Activated T-helper 1 cell treated with anti-CD3 and anti-CD28 coated beads, Interleukin-2, amount 50 U/mL, for 16 hours (primary cell): ENCODE results near the gene SPATA9.

Experiments
- DNase-seq, 2 donors: peaks; one replicate each; pipeline ENCODE4 v3.0.0-alpha.2; 2020; ENCODE audit warnings: low read depth in 1 of 2, low spot score in 1 of 2

The SPATA9 gene, protein sequence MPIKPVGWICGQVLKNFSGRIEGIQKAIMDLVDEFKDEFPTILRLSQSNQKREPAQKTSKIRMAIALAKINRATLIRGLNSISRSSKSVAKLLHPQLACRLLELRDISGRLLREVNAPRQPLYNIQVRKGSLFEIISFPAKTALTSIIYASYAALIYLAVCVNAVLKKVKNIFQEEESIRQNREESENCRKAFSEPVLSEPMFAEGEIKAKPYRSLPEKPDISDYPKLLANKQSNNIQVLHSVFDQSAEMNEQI

DNA sequence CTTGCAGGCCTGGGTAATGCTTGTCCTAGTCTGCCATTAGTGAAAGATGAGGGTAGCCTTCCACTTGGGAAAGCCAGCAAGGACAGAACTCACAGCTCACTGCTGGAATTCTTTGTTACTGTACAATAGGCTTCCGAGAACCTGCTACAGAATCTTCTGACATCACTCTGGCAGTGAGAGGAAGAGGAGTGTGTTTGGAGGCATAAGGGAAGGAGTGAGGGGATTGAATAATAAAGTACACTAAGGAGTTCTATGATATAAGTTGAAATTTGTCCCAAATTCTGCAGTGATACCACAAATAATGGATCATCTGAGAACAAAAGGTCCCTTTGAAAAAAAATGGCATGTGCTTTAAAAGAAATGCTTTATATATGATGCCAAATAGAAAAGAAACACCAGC, at the start of gene SPATA9:
Gene SPATA9 (minus strand): TSS at position 101 of the 400 bp plus-strand sequence. CDS start 137 bp downstream, outside the sequence.
- no peak for DNase-seq

DNA sequence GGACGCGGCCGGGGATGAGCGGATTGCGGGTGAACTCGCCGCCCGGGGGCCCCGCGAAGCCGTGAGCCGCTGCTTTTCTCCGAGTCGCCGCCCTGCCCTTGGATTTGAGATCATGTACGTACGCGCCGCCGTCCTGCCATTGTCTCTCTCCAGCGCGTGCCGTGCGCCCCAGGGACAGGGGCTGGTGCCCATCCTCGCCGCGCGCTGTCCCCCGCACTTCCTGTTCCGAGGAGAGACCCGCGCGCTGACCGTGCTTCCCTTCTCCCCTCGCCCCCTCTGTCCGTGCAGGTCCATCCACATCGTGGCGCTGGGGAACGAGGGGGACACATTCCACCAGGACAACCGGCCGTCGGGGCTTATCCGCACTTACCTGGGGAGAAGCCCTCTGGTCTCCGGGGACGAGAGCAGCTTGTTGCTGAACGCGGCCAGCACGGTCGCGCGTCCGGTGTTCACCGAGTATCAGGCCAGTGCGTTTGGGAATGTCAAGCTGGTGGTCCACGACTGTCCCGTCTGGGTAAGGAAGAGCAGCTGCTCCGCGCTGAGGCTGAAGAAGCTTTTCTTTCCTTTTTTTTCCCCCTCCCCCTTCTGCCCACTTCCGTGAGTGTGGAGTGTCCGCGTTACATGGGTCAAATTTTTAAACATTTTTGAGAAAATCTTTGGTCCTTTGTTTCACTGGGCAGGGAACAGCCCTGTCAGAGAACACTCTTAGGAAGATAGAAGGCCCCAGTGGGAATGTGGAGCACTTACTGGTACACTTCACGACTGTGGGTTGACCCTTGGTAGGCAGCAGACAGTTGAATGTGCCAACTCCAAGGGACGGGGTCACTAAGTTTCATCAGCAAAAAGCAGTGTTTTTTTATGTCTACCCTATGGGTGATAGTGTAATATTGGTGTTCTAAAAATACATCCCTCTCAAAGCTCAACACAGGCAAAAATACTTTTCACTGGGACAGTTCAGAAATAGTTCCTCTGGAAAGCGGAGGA, 49.1 kb upstream of the SPATA9 start:
- DNase-seq = peak in 1 of 2 donors; percentile 11

DNA sequence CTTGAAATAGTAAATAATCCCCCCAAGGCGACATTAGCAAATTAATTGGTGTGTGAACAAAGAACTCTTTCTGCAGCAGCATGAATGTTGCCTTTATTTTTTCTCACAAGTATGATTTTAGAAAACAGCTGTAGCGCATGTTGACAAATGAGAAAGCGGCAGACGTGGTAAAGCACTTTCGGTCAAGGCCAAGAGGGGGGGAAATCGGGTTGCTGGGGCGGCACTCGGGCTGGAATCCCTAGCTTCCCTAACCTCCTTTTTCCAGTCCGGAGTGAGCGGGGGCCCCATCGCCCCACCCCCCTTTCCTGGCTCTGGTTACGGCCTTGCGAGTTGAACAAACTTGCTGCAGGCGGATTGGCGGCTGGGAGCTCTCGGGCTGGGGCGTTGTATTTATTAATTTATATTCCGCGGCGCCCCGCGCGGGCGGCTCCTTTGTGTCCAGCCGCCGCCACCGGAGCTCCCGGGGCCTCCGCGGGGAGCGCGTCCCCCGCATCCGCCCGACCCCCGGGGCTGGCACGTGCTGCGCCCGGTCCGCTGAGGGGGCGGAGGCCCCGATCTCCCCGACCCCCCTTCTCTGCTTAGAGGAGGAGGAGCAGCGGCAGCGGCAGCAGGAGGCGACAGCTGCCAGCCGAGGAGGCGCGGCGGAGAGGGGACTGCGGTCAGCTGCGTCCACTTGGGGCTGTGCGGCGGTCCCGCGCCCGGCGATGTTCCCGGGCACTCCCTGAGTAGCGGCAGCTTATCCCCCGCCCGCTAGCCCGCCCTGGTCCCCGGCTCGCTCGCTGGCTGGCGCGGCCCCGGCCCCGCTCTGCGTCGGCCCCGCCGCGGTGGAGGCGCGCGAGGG, 48.2 kb upstream of the SPATA9 start, which contains the start of gene RHOBTB3:
Gene RHOBTB3 (plus strand): TSS at position 607 of the 841 bp plus-strand sequence. CDS start 347 bp downstream, outside the sequence.
- DNase-seq = peak in 1 of 2 donors; percentile 2

DNA sequence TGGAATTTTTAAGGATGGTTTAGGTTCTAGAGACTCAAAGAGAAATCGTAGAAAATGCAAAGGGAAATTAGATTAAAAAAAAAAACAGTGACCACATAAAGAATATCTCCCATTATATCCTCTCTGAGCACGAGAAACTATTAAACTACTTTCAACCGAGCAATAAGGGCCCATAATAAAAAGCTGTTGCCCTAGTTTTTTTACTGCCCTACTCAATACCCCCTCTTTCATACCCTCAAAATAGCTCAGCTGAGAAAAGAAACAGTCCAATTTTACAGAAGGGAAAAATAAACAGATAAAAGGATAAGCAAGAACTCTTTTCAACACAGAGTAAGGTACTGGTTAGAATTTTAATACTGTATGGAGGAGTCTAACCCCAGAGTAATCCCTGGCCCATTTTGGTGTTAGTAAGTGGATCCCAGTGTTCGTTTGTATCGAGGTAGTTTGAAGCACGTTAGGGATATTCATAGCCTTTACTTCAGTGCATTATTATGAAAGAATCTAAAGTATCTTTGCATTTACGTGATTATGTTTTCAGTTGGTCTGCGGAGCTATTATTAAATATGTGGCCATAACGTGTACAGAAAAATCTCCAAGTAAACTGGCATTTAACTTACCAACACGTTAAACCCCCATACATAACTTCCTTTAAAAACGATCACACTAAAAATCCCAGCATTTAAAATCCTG, 47.4 kb upstream of the SPATA9 start:
- no peak for DNase-seq

DNA sequence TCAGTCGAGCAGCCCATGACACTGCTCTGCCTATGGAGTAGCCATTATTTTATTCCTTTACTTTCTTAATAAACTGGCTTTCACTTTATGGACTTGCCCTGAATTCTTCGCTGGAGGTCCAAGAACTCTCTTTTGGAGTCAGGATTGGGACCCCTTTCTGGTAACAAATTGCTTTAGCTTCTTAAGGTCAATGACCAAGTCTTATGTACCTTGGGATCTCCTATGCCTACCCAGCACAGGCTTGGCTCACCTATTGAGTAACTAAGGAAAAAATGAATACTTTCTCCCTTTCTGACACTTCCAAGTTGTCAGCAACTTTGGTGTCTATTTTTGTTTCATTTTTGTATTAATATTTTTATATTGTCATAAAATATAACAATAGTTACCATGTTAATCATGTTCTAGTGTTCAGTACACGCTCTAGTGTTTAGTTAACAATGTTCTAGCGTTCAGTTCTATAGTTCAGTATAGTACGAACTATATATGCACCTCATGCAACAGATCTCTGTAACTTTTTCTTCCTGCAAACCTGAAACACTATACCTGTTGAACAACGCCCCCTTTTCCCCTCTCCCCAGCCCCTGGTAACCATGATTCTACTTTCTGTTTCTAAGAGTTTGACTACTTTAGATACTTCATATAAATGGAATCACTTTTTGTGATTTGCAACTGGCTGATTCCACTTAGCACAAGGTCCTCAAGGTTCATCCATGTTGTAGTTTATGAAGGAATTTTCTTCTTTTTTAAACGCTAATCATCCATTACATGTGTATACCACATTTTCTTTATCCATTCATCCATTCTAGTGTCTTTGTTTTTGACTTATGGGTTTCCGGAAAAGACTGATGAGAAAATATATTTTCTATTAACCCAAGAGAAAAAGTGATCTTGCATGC, 46.6 kb upstream of the SPATA9 start:
- no peak for DNase-seq

DNA sequence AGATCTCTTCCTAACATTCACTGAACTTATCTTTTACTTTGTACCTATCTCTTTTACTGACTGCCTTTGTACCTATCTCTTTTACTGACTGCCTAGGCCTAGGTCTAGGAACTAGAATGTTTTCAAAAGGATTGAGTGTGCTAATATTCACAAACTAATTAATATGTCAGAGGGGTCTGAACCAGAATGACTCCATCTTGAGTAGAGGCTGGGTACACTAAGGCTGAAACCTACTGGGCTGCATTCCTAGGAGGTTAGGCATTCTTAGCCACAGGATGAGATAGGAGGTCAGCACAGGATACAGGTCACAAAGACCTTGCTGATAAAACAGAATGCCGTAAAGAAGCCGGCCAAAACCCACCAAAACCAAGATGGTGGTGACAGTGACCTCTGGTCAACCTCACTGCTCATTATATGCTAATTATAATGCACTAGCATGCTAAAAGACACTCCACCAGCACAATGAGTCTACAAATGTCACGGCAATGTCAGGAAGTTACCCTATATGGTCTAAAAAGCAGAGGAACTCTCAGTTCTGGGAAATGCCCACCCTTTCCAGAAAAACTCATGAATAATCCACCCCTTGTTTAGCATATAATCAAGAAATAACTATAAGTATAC, 45.8 kb upstream of the SPATA9 start:
- DNase-seq = no peak

DNA sequence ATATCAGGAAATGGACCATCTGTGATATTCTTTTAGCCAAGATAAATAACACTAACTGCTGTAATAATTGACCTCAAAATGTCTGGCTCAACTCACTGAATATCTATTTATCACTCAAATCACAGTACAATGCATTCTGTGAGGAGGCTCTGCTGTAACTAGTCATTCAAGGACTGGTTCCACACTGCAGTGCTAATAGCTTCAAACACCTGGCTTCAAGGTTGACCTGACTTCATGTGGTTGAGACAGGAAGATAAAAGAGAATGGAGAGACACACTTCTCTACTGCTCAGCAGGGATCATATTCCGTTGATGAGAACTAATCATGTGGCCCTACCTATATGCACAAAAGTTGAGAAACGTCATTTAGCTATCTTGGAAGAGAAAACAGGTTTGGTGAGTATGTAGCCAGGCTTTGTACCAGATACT, 45.0 kb upstream of the SPATA9 start:
- no peak for DNase-seq

DNA sequence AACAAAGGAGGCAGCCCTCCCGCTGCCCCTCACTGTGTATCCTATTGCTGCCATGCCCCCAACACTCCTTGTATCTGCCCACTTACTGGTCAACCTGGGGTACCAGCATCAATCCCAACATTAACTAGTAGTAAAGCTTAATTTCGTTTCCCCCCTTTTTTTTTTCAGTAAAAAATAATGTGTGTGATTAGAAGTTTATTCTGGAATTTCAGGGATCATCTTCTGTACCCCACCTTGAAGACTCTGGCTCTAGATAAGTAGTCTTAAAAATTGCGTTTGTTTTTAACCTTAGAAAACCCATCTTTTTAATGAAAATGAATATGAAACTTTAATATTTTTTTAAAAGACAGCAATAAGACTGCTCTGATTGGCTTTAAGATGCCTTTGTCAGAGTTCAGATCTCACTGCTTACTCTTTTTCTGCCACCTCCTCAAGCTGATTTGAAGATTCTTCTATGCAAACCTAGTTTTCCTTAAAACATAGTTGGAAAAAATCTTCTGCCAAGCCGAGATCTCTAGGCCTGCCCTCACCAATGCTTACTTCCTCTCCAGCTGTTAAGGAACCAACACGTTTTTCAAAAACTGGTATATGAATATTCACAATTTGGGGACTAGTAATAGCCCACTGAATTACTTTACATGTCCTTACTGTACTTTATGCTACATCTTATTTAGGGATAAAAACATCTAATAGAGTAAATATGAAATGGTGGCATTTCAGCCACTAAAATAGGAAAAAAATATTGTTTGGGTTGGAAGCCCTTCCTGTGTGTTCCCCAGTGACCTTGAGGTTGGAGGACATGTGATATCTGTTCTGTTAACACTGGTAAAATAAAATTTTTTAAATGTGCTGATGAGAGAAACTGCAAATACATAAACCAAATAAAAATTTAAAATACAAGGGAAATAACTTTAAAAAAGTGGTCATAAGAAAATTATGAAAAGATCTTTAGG, 44.3 kb upstream of the SPATA9 start:
- DNase-seq = no peak

DNA sequence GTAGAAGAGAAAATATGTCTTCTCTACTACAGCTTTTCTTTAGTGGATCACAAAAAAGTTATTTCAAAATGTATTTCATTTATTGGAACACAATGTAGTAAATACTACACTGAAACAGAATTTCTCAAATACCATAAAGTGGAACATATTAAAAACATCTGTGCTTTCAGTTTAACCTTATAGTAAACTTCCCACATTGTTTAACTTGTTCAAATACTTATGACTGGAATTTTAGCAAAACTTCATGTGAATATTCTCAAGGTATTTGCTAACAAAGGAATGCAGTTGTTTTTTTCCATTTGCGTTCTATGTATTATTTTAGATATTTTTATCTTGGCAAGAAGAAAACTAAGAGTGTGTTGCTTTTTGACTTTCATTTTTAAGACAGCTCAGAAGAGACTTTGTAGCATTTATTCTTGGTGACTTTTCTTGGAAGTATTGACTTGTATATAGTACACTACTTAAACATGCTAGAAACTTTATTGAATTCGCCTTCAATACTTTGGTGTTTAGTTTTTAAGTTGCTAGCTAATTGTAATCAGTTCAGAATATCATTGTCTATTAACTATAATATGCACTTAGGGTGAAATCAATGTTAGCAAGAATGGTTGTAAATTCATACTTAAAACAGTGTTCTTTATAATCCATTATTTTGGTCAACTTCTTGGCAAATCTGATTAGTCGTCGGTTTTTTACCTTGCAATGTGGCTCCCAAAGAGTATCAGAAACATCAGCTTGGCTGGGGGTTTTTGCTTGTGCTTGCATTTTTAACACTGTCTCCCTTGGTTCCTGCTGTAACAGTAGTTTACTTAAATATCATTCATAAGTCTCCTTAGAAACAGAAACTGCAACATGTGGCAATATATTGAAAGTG, 43.4 kb upstream of the SPATA9 start:
- no peak for DNase-seq

DNA sequence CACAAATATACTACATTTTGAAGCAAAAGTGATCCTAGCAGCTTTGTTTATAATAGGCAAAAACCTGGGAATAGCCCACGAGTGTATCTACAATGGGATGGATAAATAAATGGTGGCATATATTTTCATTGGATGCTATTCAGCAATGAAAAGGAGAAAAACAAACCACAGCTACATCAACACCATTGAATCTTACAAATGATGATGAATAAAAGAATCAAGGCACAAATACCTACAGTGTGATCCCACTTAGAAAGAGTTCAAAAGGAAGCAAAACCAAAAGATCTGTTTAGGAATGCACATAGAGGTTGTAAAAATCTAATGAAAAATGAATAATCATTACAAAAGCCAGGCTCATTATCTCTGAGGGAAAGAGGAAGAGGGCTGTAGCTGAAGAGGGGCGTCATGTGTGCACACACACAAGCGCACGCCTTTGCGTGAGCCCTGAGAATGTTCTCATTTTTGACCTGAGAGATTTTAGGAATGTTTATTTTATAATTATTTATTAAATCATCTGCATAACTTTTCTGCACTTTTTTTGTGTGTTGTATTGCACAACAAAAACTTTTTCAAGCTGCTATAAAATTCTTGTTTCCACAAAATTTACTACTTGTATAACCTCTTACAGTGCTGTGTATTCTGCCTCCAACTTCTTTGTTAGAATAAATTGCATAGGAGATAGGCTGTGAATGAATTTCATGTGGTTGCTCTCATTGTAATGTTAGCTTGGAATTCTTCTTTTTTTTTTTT, 42.5 kb upstream of the SPATA9 start:
- no peak for DNase-seq

DNA sequence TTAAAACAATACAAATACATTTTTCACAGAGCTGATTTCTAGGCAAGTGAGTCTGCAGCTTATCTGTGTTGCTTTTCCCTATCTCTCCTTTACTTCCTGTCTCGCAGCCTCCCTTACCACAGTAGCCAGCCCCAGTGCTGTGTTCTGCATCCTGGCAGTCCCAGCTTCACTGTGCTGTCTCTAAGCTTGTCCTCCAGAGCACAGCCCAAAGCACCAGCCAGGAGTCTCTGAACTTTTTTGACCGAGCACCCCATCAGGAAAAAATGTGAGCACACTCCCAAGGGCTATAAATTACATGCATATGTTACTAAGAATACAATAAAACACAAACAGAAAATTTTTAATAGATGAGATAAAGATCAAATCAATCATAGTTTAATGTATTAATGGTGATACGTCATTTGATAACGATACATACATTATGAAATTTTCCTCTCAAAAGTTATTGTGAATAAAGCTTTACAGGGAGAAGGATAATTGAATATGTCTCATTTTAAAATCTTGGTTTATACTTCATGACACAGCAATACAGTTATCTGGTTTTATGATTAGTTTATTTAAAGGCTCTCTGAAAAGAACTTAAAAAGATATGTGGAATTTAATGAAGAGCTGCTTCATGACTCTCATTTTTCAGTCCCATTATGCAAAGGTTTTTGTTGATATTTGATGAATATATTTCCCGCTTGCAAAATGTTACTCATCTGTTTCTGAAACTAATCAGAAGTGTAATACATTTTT, 41.0 kb upstream of the SPATA9 start:
- DNase-seq = no peak

DNA sequence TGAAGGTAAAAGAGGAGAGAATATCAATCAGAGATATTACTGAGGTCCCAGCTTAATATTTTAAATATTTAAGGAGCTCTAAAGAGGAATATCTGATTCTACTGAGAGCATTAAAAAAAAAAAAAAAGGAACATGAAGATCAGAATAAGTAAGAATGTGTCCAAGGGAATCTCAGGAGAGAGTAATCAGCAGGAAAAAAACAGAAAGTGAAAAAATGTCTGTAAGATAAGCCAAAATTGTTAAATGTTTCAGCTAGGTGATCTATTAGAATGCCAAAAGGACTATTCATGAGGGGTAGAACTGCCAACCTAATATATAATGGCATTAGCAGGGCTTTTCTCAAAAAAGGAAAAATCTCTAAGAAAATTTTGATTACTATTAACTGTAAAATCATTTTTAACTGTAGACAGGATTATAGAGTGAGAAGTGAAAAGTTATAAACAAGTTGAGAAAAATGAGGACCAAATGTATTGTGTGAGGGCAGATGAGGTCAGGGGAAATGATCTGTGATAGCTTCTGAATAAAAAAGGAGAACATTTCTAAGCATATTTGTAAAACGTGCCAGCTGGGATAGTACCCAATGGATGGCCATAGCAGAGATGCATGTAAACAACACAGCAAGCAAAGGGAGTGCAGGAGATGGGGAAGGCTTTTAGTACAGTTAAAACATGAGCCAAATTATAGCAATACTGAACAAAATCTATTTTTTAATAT, 38.9 kb upstream of the SPATA9 start:
- no peak for DNase-seq

DNA sequence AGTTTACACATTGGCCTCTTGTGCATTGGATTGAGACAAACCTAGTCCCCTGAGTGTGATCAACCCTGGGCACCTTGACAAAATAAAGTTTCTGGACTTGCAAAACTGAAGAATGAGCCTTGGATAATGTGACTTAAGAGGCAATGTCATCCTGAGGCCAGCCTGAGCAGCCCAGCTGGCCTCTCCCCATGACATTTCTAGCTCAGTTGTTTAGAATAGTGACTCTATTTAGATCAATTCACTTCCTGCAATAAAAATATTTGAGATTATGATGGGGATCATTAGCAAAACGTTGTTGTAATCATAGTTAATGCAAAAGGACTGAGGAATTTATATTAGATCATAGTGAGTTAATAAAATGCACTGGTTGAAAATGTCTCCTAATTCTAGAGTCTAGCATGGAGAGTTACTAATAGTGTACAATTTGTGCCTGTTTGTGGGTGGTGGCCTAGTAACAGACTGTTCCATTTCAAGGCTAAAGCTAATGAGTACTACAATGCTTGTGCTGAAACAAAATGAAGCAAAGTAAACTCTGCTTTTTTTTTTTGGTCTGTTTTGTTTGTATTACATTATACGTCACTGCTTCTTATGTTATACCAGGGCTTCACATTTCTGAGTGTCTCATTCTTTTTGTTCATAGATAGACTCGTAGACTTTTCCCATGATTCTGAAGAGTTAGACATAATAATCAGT, 37.4 kb upstream of the SPATA9 start:
- DNase-seq = no peak

DNA sequence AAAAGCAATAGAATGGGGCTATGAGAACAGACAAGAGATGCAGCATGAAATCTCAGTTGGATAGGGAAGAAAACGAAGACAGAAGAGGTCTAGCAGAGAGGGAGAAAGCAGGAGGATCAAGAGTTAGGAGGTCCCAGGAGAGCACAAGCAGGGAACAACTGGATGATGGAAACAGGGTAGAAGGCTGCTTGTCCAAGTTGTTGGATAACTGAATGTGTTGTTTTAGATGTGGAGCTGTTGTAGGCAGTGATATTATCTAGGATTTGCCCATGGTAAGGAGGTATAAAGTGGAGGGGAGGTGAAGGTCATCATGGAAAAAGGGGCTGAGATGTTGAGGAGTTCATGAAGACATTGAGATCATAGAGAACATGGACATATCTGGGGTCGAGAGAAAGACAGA, 35.9 kb upstream of the SPATA9 start:
- no peak for DNase-seq
